ENCODE data around the gene OLFML2B. TPM values are rescaled to one million over a fixed set of nuclear protein-coding genes. Genes with fewer than 3 reads are reported as not detected.
A peak's percentile ranks its signal among the peaks of the same experiment; 100 is the strongest.

Gene OLFML2B
- total RNA-seq, 2 experiments from 2014 or later = not detected

DNA sequence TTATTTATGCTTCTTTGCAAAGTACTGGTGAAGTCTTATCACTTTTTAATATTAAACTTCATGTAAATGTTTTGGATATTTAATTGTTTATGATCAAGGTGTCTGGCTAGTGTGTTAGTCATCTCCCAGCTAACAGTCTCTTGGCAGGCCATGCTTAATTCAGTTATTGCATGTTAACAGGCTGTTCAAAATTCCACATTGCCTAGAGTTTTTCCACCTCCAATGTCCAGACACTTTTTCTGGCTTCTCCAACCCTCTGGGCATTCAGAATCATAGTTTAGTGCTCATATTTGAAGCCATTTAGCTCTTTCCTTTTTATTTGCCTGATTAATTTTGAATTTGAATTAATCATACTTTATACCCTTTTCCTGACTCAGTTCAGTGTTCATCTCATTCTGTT is 69.2 kb downstream of the OLFML2B start:
- Mint-ChIP-seq H3K4me1 (ENCODE audit: low read depth) (peaks cover 38% of the 10 kb centered on the region), H3K27ac (no peak overlapping the region), H3K9me3 (no peaks in the 10 kb centered on the region), H3K36me3 (ENCODE audit: low read depth) (peaks cover 24% of the 10 kb centered on the region), H3K4me3 (no peak overlapping the region), H3K27me3 (no peaks in the 10 kb centered on the region)
- intact Hi-C loops (cut with micrococcal nuclease) = no loop called here
- CTCF ChIA-PET = interaction anchor here (1.1 kb wide), 1 partner anchor 22 kb away, joined by 3 read pairs; no protein-coding TSS in a partner anchor
- TF ChIP-seq, protein P1, sequence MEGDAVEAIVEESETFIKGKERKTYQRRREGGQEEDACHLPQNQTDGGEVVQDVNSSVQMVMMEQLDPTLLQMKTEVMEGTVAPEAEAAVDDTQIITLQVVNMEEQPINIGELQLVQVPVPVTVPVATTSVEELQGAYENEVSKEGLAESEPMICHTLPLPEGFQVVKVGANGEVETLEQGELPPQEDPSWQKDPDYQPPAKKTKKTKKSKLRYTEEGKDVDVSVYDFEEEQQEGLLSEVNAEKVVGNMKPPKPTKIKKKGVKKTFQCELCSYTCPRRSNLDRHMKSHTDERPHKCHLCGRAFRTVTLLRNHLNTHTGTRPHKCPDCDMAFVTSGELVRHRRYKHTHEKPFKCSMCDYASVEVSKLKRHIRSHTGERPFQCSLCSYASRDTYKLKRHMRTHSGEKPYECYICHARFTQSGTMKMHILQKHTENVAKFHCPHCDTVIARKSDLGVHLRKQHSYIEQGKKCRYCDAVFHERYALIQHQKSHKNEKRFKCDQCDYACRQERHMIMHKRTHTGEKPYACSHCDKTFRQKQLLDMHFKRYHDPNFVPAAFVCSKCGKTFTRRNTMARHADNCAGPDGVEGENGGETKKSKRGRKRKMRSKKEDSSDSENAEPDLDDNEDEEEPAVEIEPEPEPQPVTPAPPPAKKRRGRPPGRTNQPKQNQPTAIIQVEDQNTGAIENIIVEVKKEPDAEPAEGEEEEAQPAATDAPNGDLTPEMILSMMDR (IDR thresholded peaks at IDR 0.05) = no peak
- DNase-seq (no peak), ATAC-seq (no peak)
- POLR2A ChIA-PET = no interaction called here

DNA sequence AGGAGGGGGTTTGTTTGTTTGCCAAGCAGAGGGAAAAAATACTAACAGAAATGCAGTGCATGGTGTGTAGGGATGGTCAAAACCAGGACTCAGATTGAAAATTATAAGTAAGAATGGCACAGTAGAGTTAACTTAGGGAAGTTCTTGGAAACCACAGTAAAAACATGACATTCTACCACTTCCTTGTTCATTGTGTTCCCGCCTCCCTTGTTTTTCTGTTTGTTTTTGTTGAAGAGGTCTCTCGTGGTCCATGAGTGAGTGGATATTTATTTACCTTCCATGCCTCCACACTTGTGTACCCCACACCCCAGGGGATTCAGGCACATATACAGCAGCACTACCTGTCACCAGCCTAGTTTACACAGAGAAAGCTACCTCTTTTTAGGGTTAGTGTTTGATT is 69.6 kb downstream of the OLFML2B start:
- ChIA-PET POLR2A (interaction anchor here (1.0 kb wide), 1 partner anchor 14 kb away, joined by 3 read pairs; no protein-coding TSS in a partner anchor), CTCF (interaction anchor here (1.1 to 1.9 kb wide), 2 partner anchors 21 to 84 kb away, joined by 3 to 9 read pairs; no protein-coding TSS in a partner anchor)
- H3K27me3 Mint-ChIP-seq = no peaks in the 10 kb centered on the region
- TF ChIP-seq, protein P1 (IDR thresholded peaks at IDR 0.05) = no peak
- DNase-seq (no peak), ATAC-seq (no peak)
- peak overlapping the region; percentile 5 for H3K27ac Mint-ChIP-seq
- H3K4me3 Mint-ChIP-seq = no peak overlapping the region
- H3K9me3 Mint-ChIP-seq = no peaks in the 10 kb centered on the region
- intact Hi-C loops (cut with micrococcal nuclease) = no loop called here
- peaks cover 22% of the 10 kb centered on the region for H3K36me3 Mint-ChIP-seq (ENCODE audit: low read depth)
- peaks cover 37% of the 10 kb centered on the region for H3K4me1 Mint-ChIP-seq (ENCODE audit: low read depth)

DNA sequence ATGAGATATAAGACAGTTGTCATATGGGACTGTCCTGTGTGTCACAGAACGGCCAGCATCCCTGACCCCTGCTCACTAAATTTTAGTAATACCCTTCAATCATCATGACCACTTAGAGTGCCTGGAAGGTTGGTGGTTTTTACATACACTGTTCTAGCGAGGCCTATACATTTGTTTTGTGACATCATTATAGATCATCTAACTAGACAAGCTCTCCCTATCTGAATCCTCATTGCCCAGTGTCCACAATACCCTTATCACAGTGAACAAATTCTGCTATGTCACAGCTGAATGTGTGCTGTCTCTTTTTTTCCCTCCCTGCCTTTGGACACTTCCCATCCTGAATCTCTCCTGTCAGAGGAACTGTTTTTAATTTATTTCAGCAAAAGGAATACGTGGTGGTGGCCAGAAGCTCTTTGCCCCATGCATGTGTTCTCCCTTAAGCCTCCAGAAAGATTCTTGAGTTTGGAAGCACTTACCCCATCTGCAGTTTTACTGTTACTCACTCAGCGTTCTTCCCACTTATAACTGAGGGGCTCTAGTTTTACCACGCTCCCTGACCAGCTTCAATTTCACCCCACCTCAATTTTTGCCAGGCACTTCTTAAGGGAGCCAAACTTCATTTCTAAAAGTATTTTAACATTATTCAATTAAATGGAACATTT is 70.3 kb downstream of the OLFML2B start:
- ChIA-PET CTCF (interaction anchor here (1.6 to 1.9 kb wide), 2 partner anchors 84 to 161 kb away, joined by 5 to 9 read pairs; no protein-coding TSS in a partner anchor), POLR2A (interaction anchor here (1.0 kb wide), 1 partner anchor 14 kb away, joined by 3 read pairs; no protein-coding TSS in a partner anchor)
- Mint-ChIP-seq H3K4me1 (ENCODE audit: low read depth) (peaks cover 30% of the 10 kb centered on the region), H3K4me3 (no peak overlapping the region), H3K36me3 (ENCODE audit: low read depth) (peaks cover 19% of the 10 kb centered on the region), H3K27me3 (no peaks in the 10 kb centered on the region), H3K9me3 (no peaks in the 10 kb centered on the region), H3K27ac (no peak overlapping the region)
- intact Hi-C loops (cut with micrococcal nuclease) = no loop called here
- no peak for ATAC-seq
- TF ChIP-seq, protein P1 (IDR thresholded peaks at IDR 0.05) = no peak
- DNase-seq = no peak

DNA sequence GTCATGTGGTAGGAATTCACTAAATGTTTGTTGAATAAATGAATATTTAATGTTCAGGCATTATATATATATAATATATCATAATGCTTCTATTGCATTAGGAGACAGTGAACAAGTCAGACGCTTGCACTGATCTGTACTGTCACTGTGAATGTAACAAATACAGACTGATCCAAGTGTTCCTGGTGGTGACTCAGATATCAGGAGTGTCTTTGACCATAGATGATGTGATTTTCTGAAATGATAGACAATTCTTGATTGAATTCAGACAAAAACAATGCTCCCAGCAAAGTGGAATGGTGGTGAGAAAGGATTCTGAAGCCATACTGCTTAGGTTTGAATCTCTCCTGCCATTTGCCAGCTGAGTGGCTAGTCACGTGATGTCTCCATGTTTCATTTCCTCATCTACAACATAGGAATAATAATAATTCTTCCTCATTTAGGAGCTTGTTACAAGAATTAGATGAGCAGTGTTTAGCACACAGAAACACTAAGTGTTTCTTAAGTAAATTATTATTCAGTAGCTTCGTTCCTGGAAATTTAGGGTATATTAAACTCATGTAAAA is 71.0 kb downstream of the OLFML2B start:
- H3K36me3 Mint-ChIP-seq (ENCODE audit: low read depth) = peaks cover 13% of the 10 kb centered on the region
- no peak for DNase-seq
- CTCF ChIA-PET = interaction anchor here (1.6 to 1.9 kb wide), 2 partner anchors 85 to 160 kb away, joined by 5 to 9 read pairs; no protein-coding TSS in a partner anchor
- H3K4me1 Mint-ChIP-seq (ENCODE audit: low read depth) = peaks cover 25% of the 10 kb centered on the region
- no peak overlapping the region for H3K27ac Mint-ChIP-seq
- intact Hi-C loops (cut with micrococcal nuclease) = no loop called here
- POLR2A ChIA-PET = no interaction called here
- no peaks in the 10 kb centered on the region for H3K27me3 Mint-ChIP-seq
- no peaks in the 10 kb centered on the region for H3K9me3 Mint-ChIP-seq
- no peak overlapping the region for H3K4me3 Mint-ChIP-seq
- TF ChIP-seq, protein P1 (IDR thresholded peaks at IDR 0.05) = no peak
- no peak for ATAC-seq

DNA sequence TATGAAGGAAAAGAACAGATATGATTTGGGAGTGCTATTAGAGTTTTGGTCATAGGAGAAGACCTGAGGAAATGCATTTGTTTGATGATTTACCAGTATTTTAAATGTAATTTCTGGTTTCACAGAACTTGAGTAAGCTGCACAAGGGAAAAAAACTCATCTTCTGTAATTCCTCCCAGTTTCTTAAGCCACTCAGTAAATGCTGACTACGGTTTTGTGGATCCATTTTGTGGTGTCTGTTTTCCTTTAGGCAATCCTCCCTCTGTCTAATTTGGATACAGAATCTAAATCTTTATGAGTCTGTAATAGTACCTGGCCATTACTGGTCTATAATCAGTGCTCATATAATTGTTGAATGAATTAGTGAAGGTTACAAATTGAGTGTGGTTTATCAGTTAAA is 72.0 kb downstream of the OLFML2B start:
- DNase-seq (no peak), ATAC-seq (no peak)
- CTCF ChIA-PET = interaction anchor here (1.5 kb wide), 1 partner anchor 86 kb away, joined by 5 read pairs; no protein-coding TSS in a partner anchor
- H3K27me3 Mint-ChIP-seq = no peaks in the 10 kb centered on the region
- H3K36me3 Mint-ChIP-seq (ENCODE audit: low read depth) = peaks cover 14% of the 10 kb centered on the region
- intact Hi-C loops (cut with micrococcal nuclease) = no loop called here
- TF ChIP-seq, protein P1 (IDR thresholded peaks at IDR 0.05) = no peak
- H3K27ac Mint-ChIP-seq = no peak overlapping the region
- no peaks in the 10 kb centered on the region for H3K9me3 Mint-ChIP-seq
- no peak overlapping the region for H3K4me3 Mint-ChIP-seq
- H3K4me1 Mint-ChIP-seq (ENCODE audit: low read depth) = peaks cover 25% of the 10 kb centered on the region
- POLR2A ChIA-PET = interaction anchor here (0.7 kb wide), 1 partner anchor 9 kb away, joined by 3 read pairs; no protein-coding TSS in a partner anchor

All from activated CD8-positive, alpha-beta T cell treated with anti-CD3 and anti-CD28 coated beads for 36 hours (primary cell).